ENCODE data around the gene UBE3D.

The UBE3D gene

GRCh38 chr6:82978362-82978945 is 87.2 kb downstream of the UBE3D start:
- H3K4me3 ChIP-seq (ENCODE audit: low read depth, low read length), result no peak overlapping the region
- TF ChIP-seq MYC (IDR thresholded peaks at IDR 0.05; ENCODE audit: low read depth, low read length), result no peak
- no peak for TF ChIP-seq CTCF (IDR thresholded peaks at IDR 0.05; ENCODE audit: low read depth, low read length)
- no peak for TF ChIP-seq MAX (IDR thresholded peaks at IDR 0.05; ENCODE audit: low read depth, low read length)
- TF ChIP-seq POLR2A (IDR thresholded peaks at IDR 0.05; ENCODE audit: extremely low read depth, insufficient read length), result no peak
- DNase-seq (ENCODE audit: low read depth), result no peak

- no peak for DNase-seq (ENCODE audit: low read depth)
- TF ChIP-seq POLR2A (IDR thresholded peaks at IDR 0.05; ENCODE audit: extremely low read depth, insufficient read length) (no peak), MAX (IDR thresholded peaks at IDR 0.05; ENCODE audit: low read depth, low read length) (no peak), CTCF (IDR thresholded peaks at IDR 0.05; ENCODE audit: low read depth, low read length) (no peak), MYC (IDR thresholded peaks at IDR 0.05; ENCODE audit: low read depth, low read length) (no peak)
- no peak overlapping the region for H3K4me3 ChIP-seq (ENCODE audit: low read depth, low read length)
Observed at GRCh38 chr6:82976179-82976578, 89.5 kb downstream of the UBE3D start.

- TF ChIP-seq CTCF (IDR thresholded peaks at IDR 0.05; ENCODE audit: low read depth, low read length) (no peak), MYC (IDR thresholded peaks at IDR 0.05; ENCODE audit: low read depth, low read length) (no peak), MAX (IDR thresholded peaks at IDR 0.05; ENCODE audit: low read depth, low read length) (no peak), POLR2A (IDR thresholded peaks at IDR 0.05; ENCODE audit: extremely low read depth, insufficient read length) (no peak)
- DNase-seq (ENCODE audit: low read depth), result no peak
- no peak overlapping the region for H3K4me3 ChIP-seq (ENCODE audit: low read depth, low read length)
Observed at GRCh38 chr6:82971877-82972460, 93.7 kb downstream of the UBE3D start.

GRCh38 chr6:82970839-82971238 is 94.8 kb downstream of the UBE3D start:
- no peak for DNase-seq (ENCODE audit: low read depth)
- no peak for TF ChIP-seq MAX (IDR thresholded peaks at IDR 0.05; ENCODE audit: low read depth, low read length)
- no peak for TF ChIP-seq MYC (IDR thresholded peaks at IDR 0.05; ENCODE audit: low read depth, low read length)
- TF ChIP-seq CTCF (IDR thresholded peaks at IDR 0.05; ENCODE audit: low read depth, low read length), result no peak
- TF ChIP-seq POLR2A (IDR thresholded peaks at IDR 0.05; ENCODE audit: extremely low read depth, insufficient read length), result no peak
- no peak overlapping the region for H3K4me3 ChIP-seq (ENCODE audit: low read depth, low read length)

GRCh38 chr6:82968708-82969107 is 96.9 kb downstream of the UBE3D start:
- H3K4me3 ChIP-seq (ENCODE audit: low read depth, low read length), result no peak overlapping the region
- TF ChIP-seq MAX (IDR thresholded peaks at IDR 0.05; ENCODE audit: low read depth, low read length), result no peak
- no peak for TF ChIP-seq CTCF (IDR thresholded peaks at IDR 0.05; ENCODE audit: low read depth, low read length)
- TF ChIP-seq MYC (IDR thresholded peaks at IDR 0.05; ENCODE audit: low read depth, low read length), result no peak
- TF ChIP-seq POLR2A (IDR thresholded peaks at IDR 0.05; ENCODE audit: extremely low read depth, insufficient read length), result no peak
- DNase-seq (ENCODE audit: low read depth), result no peak
